ENCODE data around the gene OR2T34. TPM values are rescaled to one million over a fixed set of nuclear protein-coding genes. Genes with fewer than 3 reads are reported as not detected.
"Not testable (repeated sequence)": the region's sequence is repeated elsewhere in the genome, so short reads cannot be mapped to it uniquely, and the experiment has no call there.

Gene OR2T34
- total RNA-seq: not detected in 2 replicates
- polyA plus RNA-seq: not detected in 2 replicates

- not testable (repeated sequence) for H3K36me3 ChIP-seq, H3K4me3 ChIP-seq, H3K27me3 ChIP-seq
Measured at GRCh38 chr1:248574657-248575056, at the start of gene OR2T34. Gene OR2T34, minus strand, starts transcription at chr1:248574757. Its CDS starts 0 bp downstream, at chr1:248574757.

GRCh38 chr1:248622570-248623001 lies 48.0 kb upstream of the OR2T34 start:
- Histone ChIP-seq H3K4me3 (no peak overlapping the region), H3K27me3 (no peaks in the 10 kb centered on the region), H3K4me1 (ENCODE audit: low read depth) (no peaks in the 10 kb centered on the region), H3K36me3 (no peaks in the 10 kb centered on the region), H3K9me3 (ENCODE audit: low read depth) (no peaks in the 10 kb centered on the region), H3K27ac (no peak overlapping the region)
- peak; percentile 0 to 42 for DNase-seq (ENCODE audit: low read depth in 1 of 2, low spot score in 1 of 2)
- TF ChIP-seq, protein P1, sequence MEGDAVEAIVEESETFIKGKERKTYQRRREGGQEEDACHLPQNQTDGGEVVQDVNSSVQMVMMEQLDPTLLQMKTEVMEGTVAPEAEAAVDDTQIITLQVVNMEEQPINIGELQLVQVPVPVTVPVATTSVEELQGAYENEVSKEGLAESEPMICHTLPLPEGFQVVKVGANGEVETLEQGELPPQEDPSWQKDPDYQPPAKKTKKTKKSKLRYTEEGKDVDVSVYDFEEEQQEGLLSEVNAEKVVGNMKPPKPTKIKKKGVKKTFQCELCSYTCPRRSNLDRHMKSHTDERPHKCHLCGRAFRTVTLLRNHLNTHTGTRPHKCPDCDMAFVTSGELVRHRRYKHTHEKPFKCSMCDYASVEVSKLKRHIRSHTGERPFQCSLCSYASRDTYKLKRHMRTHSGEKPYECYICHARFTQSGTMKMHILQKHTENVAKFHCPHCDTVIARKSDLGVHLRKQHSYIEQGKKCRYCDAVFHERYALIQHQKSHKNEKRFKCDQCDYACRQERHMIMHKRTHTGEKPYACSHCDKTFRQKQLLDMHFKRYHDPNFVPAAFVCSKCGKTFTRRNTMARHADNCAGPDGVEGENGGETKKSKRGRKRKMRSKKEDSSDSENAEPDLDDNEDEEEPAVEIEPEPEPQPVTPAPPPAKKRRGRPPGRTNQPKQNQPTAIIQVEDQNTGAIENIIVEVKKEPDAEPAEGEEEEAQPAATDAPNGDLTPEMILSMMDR (IDR thresholded peaks at IDR 0.05; ENCODE audit: low read depth, low read length): peak; percentile 42

More at GRCh38 chr1:248574657-248575056, at the start of gene OR2T34:
- H3K9me3 ChIP-seq (ENCODE audit: low read depth); H3K27ac ChIP-seq; DNase-seq (ENCODE audit: low read depth in 1 of 2, low spot score in 1 of 2); H3K4me1 ChIP-seq (ENCODE audit: low read depth): not testable (repeated sequence)

DNA sequence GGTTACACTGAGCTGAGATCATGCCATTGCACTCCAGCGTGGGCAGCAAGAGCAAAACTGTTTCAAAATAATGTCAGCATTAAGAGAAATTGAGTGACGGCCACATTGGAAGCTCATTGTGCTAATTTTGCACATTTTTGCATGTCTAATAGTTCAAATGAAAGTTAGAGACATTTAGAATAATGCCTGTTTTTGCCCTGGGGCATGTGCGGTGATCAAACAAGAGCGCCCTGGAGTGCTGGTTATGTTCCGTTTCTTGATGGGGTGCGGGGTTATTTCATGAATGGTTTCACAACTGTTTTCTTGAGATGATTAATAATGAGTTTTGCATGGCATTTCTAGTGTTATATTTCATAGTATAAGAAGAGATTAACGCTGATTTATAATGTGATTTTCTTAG lies 47.2 kb upstream of the OR2T34 start:
- Histone ChIP-seq H3K27me3 (no peaks in the 10 kb centered on the region), H3K27ac (no peak overlapping the region), H3K4me3 (no peak overlapping the region), H3K9me3 (ENCODE audit: low read depth) (no peaks in the 10 kb centered on the region), H3K4me1 (ENCODE audit: low read depth) (no peaks in the 10 kb centered on the region), H3K36me3 (no peaks in the 10 kb centered on the region)
- no peak for DNase-seq (ENCODE audit: low read depth in 1 of 2, low spot score in 1 of 2)
- TF ChIP-seq, protein P1 (IDR thresholded peaks at IDR 0.05; ENCODE audit: low read depth, low read length): no peak

- no peaks in the 10 kb centered on the region for H3K4me1 ChIP-seq (ENCODE audit: low read depth)
- no peak overlapping the region for H3K27ac ChIP-seq
- H3K36me3 ChIP-seq: no peaks in the 10 kb centered on the region
- H3K9me3 ChIP-seq (ENCODE audit: low read depth): no peaks in the 10 kb centered on the region
- H3K27me3 ChIP-seq: no peaks in the 10 kb centered on the region
- TF ChIP-seq, protein P1 (IDR thresholded peaks at IDR 0.05; ENCODE audit: low read depth, low read length): peak; percentile 59
- no peak overlapping the region for H3K4me3 ChIP-seq
- DNase-seq (ENCODE audit: low read depth in 1 of 2, low spot score in 1 of 2): peak in 1 of 2 donors; percentile 39
Measured at GRCh38 chr1:248618878-248619277, 44.3 kb upstream of the OR2T34 start.

GRCh38 chr1:248618119-248618518 lies 43.6 kb upstream of the OR2T34 start:
- DNase-seq (ENCODE audit: low read depth in 1 of 2, low spot score in 1 of 2): no peak
- Histone ChIP-seq H3K27ac (no peak overlapping the region), H3K4me3 (no peak overlapping the region), H3K4me1 (ENCODE audit: low read depth) (no peaks in the 10 kb centered on the region), H3K36me3 (no peaks in the 10 kb centered on the region), H3K27me3 (no peaks in the 10 kb centered on the region), H3K9me3 (ENCODE audit: low read depth) (no peaks in the 10 kb centered on the region)
- TF ChIP-seq, protein P1 (IDR thresholded peaks at IDR 0.05; ENCODE audit: low read depth, low read length): no peak

DNA sequence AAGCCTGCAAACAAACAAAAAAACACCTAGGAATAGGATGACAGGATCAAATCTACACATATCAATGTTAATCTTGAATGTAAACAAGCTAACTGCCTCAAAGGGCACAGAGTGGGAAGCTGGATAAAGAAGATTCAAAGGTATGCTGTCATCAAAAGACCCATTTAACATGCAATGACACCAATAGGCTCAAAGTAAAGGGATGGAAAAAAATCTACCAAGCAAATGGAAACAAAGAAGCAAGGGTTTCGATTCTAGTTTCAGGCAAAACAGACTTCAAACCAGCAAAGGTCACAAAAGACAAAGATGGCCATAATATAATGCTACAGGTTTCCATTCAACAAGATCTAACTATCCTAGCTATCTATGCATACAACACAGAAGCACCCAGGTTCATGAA lies 39.2 kb upstream of the OR2T34 start:
- TF ChIP-seq, protein P1 (IDR thresholded peaks at IDR 0.05; ENCODE audit: low read depth, low read length): no peak
- Histone ChIP-seq H3K27ac (no peak overlapping the region), H3K36me3 (no peaks in the 10 kb centered on the region), H3K27me3 (no peaks in the 10 kb centered on the region), H3K4me3 (no peak overlapping the region), H3K4me1 (ENCODE audit: low read depth) (no peaks in the 10 kb centered on the region), H3K9me3 (ENCODE audit: low read depth) (no peaks in the 10 kb centered on the region)
- no peak for DNase-seq (ENCODE audit: low read depth in 1 of 2, low spot score in 1 of 2)
